SK-N-SH (cell line): ENCODE results near the gene HS3ST4.

Experiments used
- POLR2AphosphoS5 ChIP-seq: IDR thresholded peaks from 2 replicates; pipeline ENCODE4 v1.6.1; 2012; ENCODE audit warnings: low read depth, low read length
- TF ChIP-seq, protein P1 (sequence below): fragments of 200-600 bp; sonication (generic); IDR thresholded peaks from 2 replicates; pipeline ENCODE4 v1.6.1; 2017; ENCODE audit warnings: antibody characterized with exemption, mild to moderate bottlenecking, moderate library complexity
- TF ChIP-seq, protein P2 (sequence below): fragments of 150-350 bp; IDR thresholded peaks from 2 replicates; pipeline ENCODE4 v1.6.1; 2016; ENCODE audit warnings: mild to moderate bottlenecking, low read depth, low read length

DNA sequence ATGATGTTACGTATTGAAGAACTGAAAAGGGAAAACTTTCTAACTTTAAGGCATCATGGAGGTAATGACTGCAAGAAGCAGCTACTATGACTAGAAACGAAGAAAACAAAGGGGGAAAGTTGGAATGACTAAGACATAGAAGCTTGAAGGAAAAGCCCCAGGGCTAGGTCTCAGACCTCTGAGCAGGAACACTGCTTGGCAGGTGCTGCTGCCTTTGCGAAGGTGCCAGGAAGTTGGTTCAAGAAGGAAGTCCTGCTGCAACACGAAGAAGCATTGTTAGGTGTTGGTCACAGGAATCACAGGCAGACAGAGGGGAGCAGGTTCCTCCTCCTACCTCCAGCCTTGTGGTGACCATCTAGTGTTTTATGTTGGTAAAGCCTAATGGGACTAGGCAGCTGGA, 48.1 kb upstream of the HS3ST4 start:
- TF ChIP-seq, protein P1, sequence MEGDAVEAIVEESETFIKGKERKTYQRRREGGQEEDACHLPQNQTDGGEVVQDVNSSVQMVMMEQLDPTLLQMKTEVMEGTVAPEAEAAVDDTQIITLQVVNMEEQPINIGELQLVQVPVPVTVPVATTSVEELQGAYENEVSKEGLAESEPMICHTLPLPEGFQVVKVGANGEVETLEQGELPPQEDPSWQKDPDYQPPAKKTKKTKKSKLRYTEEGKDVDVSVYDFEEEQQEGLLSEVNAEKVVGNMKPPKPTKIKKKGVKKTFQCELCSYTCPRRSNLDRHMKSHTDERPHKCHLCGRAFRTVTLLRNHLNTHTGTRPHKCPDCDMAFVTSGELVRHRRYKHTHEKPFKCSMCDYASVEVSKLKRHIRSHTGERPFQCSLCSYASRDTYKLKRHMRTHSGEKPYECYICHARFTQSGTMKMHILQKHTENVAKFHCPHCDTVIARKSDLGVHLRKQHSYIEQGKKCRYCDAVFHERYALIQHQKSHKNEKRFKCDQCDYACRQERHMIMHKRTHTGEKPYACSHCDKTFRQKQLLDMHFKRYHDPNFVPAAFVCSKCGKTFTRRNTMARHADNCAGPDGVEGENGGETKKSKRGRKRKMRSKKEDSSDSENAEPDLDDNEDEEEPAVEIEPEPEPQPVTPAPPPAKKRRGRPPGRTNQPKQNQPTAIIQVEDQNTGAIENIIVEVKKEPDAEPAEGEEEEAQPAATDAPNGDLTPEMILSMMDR = no peak
- TF ChIP-seq, protein P2, sequence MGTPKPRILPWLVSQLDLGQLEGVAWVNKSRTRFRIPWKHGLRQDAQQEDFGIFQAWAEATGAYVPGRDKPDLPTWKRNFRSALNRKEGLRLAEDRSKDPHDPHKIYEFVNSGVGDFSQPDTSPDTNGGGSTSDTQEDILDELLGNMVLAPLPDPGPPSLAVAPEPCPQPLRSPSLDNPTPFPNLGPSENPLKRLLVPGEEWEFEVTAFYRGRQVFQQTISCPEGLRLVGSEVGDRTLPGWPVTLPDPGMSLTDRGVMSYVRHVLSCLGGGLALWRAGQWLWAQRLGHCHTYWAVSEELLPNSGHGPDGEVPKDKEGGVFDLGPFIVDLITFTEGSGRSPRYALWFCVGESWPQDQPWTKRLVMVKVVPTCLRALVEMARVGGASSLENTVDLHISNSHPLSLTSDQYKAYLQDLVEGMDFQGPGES = no peak
- no peak for TF ChIP-seq POLR2AphosphoS5
